ENCODE results near the gene ANKRD10. TPM values are rescaled to one million over a fixed set of nuclear protein-coding genes. Genes with fewer than 3 reads are reported as not detected.
A peak's percentile ranks its signal among the peaks of the same experiment; 100 is the strongest.
"Not testable (repeated sequence)": the region's sequence is repeated elsewhere in the genome, so short reads cannot be mapped to it uniquely, and the experiment has no call there.

Gene ANKRD10
- total RNA-seq, 1 experiment from 2014 or later: 168 TPM

- H3K27ac ChIP-seq (ENCODE audit: low read length): no peak overlapping the region
- H4K20me1 ChIP-seq (ENCODE audit: insufficient read depth, low read depth, low read length): 0 out of 2 replicates have a peak, but pooled peaks cover under 1% of the 10 kb centered on the region
- H3K36me3 ChIP-seq (ENCODE audit: insufficient read depth, low read length): no peaks in the 10 kb centered on the region
- H3K9me2 ChIP-seq (replicated peaks; ENCODE audit: insufficient read depth, low read length): no peaks in the 10 kb centered on the region
- no peaks in the 10 kb centered on the region for H3K79me2 ChIP-seq (ENCODE audit: low read length)
- H3K9me3 ChIP-seq (ENCODE audit: low read length): no peaks in the 10 kb centered on the region
- no peak overlapping the region for H3K4me3 ChIP-seq (ENCODE audit: low read length)
- no peak overlapping the region for H2AFZ ChIP-seq (ENCODE audit: low read length)
- H3K27me3 ChIP-seq (ENCODE audit: low read length): no peaks in the 10 kb centered on the region
- no peak overlapping the region for H3K9ac ChIP-seq (ENCODE audit: low read length)
- H3K4me2 ChIP-seq (ENCODE audit: low read depth, low read length, poor library complexity, severe bottlenecking): no peak overlapping the region
- no peaks in the 10 kb centered on the region for H3K4me1 ChIP-seq (ENCODE audit: low read length)
- no peak for DNase-seq
These were observed 34.8 kb upstream of the ANKRD10 start for GRCh38 chr13:110949628-110950027.

GRCh38 chr13:110949116-110949515 lies 34.2 kb upstream of the ANKRD10 start:
- Histone ChIP-seq H3K4me3 (ENCODE audit: low read length) (no peak overlapping the region), H3K79me2 (ENCODE audit: low read length) (no peaks in the 10 kb centered on the region), H3K9ac (ENCODE audit: low read length) (no peak overlapping the region), H3K27me3 (ENCODE audit: low read length) (no peaks in the 10 kb centered on the region), H3K9me2 (replicated peaks; ENCODE audit: insufficient read depth, low read length) (no peaks in the 10 kb centered on the region), H2AFZ (ENCODE audit: low read length) (no peak overlapping the region), H4K20me1 (ENCODE audit: insufficient read depth, low read depth, low read length) (0 out of 2 replicates have a peak, but pooled peaks cover 3% of the 10 kb centered on the region), H3K4me2 (ENCODE audit: low read depth, low read length, poor library complexity, severe bottlenecking) (no peak overlapping the region), H3K36me3 (ENCODE audit: insufficient read depth, low read length) (no peaks in the 10 kb centered on the region), H3K4me1 (ENCODE audit: low read length) (no peaks in the 10 kb centered on the region), H3K27ac (ENCODE audit: low read length) (no peak overlapping the region), H3K9me3 (ENCODE audit: low read length) (no peaks in the 10 kb centered on the region)
- no peak for DNase-seq

- not testable (repeated sequence) for H3K9ac ChIP-seq (ENCODE audit: low read length); H3K27me3 ChIP-seq (ENCODE audit: low read length); H2AFZ ChIP-seq (ENCODE audit: low read length); H3K9me3 ChIP-seq (ENCODE audit: low read length); H3K9me2 ChIP-seq (replicated peaks; ENCODE audit: insufficient read depth, low read length); H3K4me3 ChIP-seq (ENCODE audit: low read length); H3K27ac ChIP-seq (ENCODE audit: low read length); H4K20me1 ChIP-seq (ENCODE audit: insufficient read depth, low read depth, low read length); H3K4me2 ChIP-seq (ENCODE audit: low read depth, low read length, poor library complexity, severe bottlenecking); H3K79me2 ChIP-seq (ENCODE audit: low read length); H3K4me1 ChIP-seq (ENCODE audit: low read length); H3K36me3 ChIP-seq (ENCODE audit: insufficient read depth, low read length); DNase-seq
These were observed 32.5 kb upstream of the ANKRD10 start for GRCh38 chr13:110947338-110947737.

- no peak overlapping the region for H3K9ac ChIP-seq (ENCODE audit: low read length)
These were observed 31.2 kb upstream of the ANKRD10 start for GRCh38 chr13:110945928-110946570.

GRCh38 chr13:110944968-110945927 lies 30.4 kb upstream of the ANKRD10 start:
- Histone ChIP-seq H2AFZ (ENCODE audit: low read length) (no peak overlapping the region), H3K4me2 (ENCODE audit: low read depth, low read length, poor library complexity, severe bottlenecking) (no peak overlapping the region), H4K20me1 (ENCODE audit: insufficient read depth, low read depth, low read length) (0 out of 2 replicates have a peak, but pooled peaks cover 3% of the 10 kb centered on the region), H3K9me2 (replicated peaks; ENCODE audit: insufficient read depth, low read length) (no peaks in the 10 kb centered on the region), H3K9ac (ENCODE audit: low read length) (no peak overlapping the region), H3K4me3 (ENCODE audit: low read length) (no peak overlapping the region), H3K27ac (ENCODE audit: low read length) (no peak overlapping the region), H3K36me3 (ENCODE audit: insufficient read depth, low read length) (no peaks in the 10 kb centered on the region), H3K4me1 (ENCODE audit: low read length) (no peaks in the 10 kb centered on the region), H3K9me3 (ENCODE audit: low read length) (no peaks in the 10 kb centered on the region), H3K27me3 (ENCODE audit: low read length) (no peaks in the 10 kb centered on the region), H3K79me2 (ENCODE audit: low read length) (no peaks in the 10 kb centered on the region)
- no peak for DNase-seq

More at GRCh38 chr13:110945928-110946570, 31.2 kb upstream of the ANKRD10 start:
- Histone ChIP-seq H3K27ac (ENCODE audit: low read length) (no peak overlapping the region), H3K9me2 (replicated peaks; ENCODE audit: insufficient read depth, low read length) (no peaks in the 10 kb centered on the region), H3K36me3 (ENCODE audit: insufficient read depth, low read length) (no peaks in the 10 kb centered on the region), H3K27me3 (ENCODE audit: low read length) (no peaks in the 10 kb centered on the region), H3K79me2 (ENCODE audit: low read length) (no peaks in the 10 kb centered on the region), H4K20me1 (ENCODE audit: insufficient read depth, low read depth, low read length) (0 out of 2 replicates have a peak, but pooled peaks cover 3% of the 10 kb centered on the region), H3K4me1 (ENCODE audit: low read length) (no peaks in the 10 kb centered on the region), H3K9me3 (ENCODE audit: low read length) (no peaks in the 10 kb centered on the region), H3K4me3 (ENCODE audit: low read length) (no peak overlapping the region), H3K4me2 (ENCODE audit: low read depth, low read length, poor library complexity, severe bottlenecking) (no peak overlapping the region), H2AFZ (ENCODE audit: low read length) (no peak overlapping the region)
- no peak for DNase-seq

GRCh38 chr13:110944121-110944967 lies 29.5 kb upstream of the ANKRD10 start:
- Histone ChIP-seq H3K9me2 (replicated peaks; ENCODE audit: insufficient read depth, low read length) (no peaks in the 10 kb centered on the region), H2AFZ (ENCODE audit: low read length) (no peak overlapping the region), H3K4me1 (ENCODE audit: low read length) (no peaks in the 10 kb centered on the region), H3K27me3 (ENCODE audit: low read length) (no peaks in the 10 kb centered on the region), H3K9ac (ENCODE audit: low read length) (no peak overlapping the region), H3K79me2 (ENCODE audit: low read length) (no peaks in the 10 kb centered on the region), H3K36me3 (ENCODE audit: insufficient read depth, low read length) (no peaks in the 10 kb centered on the region), H3K4me2 (ENCODE audit: low read depth, low read length, poor library complexity, severe bottlenecking) (no peak overlapping the region), H3K27ac (ENCODE audit: low read length) (no peak overlapping the region), H4K20me1 (ENCODE audit: insufficient read depth, low read depth, low read length) (0 out of 2 replicates have a peak, but pooled peaks cover 3% of the 10 kb centered on the region), H3K4me3 (ENCODE audit: low read length) (no peak overlapping the region), H3K9me3 (ENCODE audit: low read length) (no peaks in the 10 kb centered on the region)
- peak; percentile 80 for DNase-seq

GRCh38 chr13:110942248-110942981 lies 27.5 kb upstream of the ANKRD10 start:
- H3K36me3 ChIP-seq (ENCODE audit: insufficient read depth, low read length): no peaks in the 10 kb centered on the region
- H2AFZ ChIP-seq (ENCODE audit: low read length): no peak overlapping the region
- no peak overlapping the region for H3K27ac ChIP-seq (ENCODE audit: low read length)
- no peaks in the 10 kb centered on the region for H3K9me3 ChIP-seq (ENCODE audit: low read length)
- H3K27me3 ChIP-seq (ENCODE audit: low read length): no peaks in the 10 kb centered on the region
- H3K79me2 ChIP-seq (ENCODE audit: low read length): no peaks in the 10 kb centered on the region
- no peak overlapping the region for H3K4me3 ChIP-seq (ENCODE audit: low read length)
- DNase-seq: no peak
- H3K4me1 ChIP-seq (ENCODE audit: low read length): peaks cover 8% of the 10 kb centered on the region
- no peak overlapping the region for H3K4me2 ChIP-seq (ENCODE audit: low read depth, low read length, poor library complexity, severe bottlenecking)
- H4K20me1 ChIP-seq (ENCODE audit: insufficient read depth, low read depth, low read length): 0 out of 2 replicates have a peak, but pooled peaks cover 3% of the 10 kb centered on the region
- H3K9ac ChIP-seq (ENCODE audit: low read length): no peak overlapping the region
- H3K9me2 ChIP-seq (replicated peaks; ENCODE audit: insufficient read depth, low read length): no peaks in the 10 kb centered on the region

Data from Karpas-422 (cell line).